Peyer's patch (tissue), 4 donors: Measurements from ENCODE around the gene GRM1.

Experiments
- POLR2A ChIP-seq, 2 donors: fragments of 450-650 bp; IDR thresholded peaks; one replicate each; pipeline ENCODE4 v1.5.1; 2017; ENCODE audit warnings: antibody characterized with exemption in 2 of 2, mild to moderate bottlenecking in 2 of 2, moderate library complexity in 2 of 2
- TF ChIP-seq, protein P1 (sequence below), 6 experiments: fragments of 450-650 bp in 4 of 6; fragments of 200-600 bp in 2 of 6; sonication (generic) in 1 of 6; IDR thresholded peaks; one replicate each; pipeline ENCODE4 v1.5.1; 2017 to 2019; ENCODE audit warnings: antibody characterized with exemption in 6 of 6, mild to moderate bottlenecking in 3 of 6, moderate library complexity in 1 of 6

DNA sequence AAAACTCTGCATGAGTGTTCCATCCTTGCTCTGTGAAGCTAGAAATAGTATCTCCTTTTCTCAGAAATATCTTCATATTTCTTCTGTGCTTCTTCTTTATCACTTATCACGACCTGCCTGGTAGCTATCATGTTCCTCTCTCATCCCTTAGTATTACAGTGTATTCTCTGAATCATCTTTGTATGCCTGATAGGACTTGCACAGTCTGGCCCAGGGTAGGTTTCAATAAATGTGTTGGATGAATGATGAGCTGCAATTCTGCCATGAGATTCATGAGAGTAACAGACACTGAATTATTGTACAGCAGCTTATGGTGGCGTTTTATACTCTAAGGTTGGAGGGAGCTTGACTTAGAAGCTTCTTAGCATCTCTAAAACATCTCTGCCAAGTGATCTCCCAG, 66.6 kb downstream of the GRM1 start:
- TF ChIP-seq, protein P1, sequence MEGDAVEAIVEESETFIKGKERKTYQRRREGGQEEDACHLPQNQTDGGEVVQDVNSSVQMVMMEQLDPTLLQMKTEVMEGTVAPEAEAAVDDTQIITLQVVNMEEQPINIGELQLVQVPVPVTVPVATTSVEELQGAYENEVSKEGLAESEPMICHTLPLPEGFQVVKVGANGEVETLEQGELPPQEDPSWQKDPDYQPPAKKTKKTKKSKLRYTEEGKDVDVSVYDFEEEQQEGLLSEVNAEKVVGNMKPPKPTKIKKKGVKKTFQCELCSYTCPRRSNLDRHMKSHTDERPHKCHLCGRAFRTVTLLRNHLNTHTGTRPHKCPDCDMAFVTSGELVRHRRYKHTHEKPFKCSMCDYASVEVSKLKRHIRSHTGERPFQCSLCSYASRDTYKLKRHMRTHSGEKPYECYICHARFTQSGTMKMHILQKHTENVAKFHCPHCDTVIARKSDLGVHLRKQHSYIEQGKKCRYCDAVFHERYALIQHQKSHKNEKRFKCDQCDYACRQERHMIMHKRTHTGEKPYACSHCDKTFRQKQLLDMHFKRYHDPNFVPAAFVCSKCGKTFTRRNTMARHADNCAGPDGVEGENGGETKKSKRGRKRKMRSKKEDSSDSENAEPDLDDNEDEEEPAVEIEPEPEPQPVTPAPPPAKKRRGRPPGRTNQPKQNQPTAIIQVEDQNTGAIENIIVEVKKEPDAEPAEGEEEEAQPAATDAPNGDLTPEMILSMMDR (IDR thresholded peaks at IDR 0.05): no peak
- TF ChIP-seq POLR2A (IDR thresholded peaks at IDR 0.05): no peak
